Neural cell (in vitro differentiated cells): Measurements from ENCODE around the gene PLA2G6. TPM values are rescaled to one million over a fixed set of nuclear protein-coding genes. Genes with fewer than 3 reads are reported as not detected.

Experiments
- H2AFZ ChIP-seq: fragments of 200-600, 300-800 bp; sonication (generic), shearing (Covaris generic); 2 replicates; pipeline ENCODE4 v1.6.0; 2014; ENCODE audit warnings: low read depth, mild to moderate bottlenecking, antibody characterized with exemption, low read length, moderate library complexity
- H3F3A ChIP-seq: fragments of 200-600 bp; shearing (Covaris generic); 2 replicates; pipeline ENCODE4 v1.6.1; 2016; ENCODE audit warnings: mild to moderate bottlenecking, moderate library complexity, mixed read lengths, antibody characterized with exemption, low read length; ENCODE audit not compliant: insufficient read depth, poor library complexity, severe bottlenecking
- H3K27ac ChIP-seq: fragments of 200-600, 300-800 bp; sonication (generic), shearing (Covaris generic); 2 replicates; pipeline ENCODE4 v1.5.1; 2014; ENCODE audit warnings: mild to moderate bottlenecking, low read length, moderate library complexity
- H3K27me3 ChIP-seq: fragments of 300-800, 200-600 bp; sonication (generic), shearing (Covaris generic); 2 replicates; pipeline ENCODE4 v1.6.0; 2014; ENCODE audit warnings: mild to moderate bottlenecking, low read depth, low read length, moderate library complexity; ENCODE audit not compliant: insufficient read depth
- H3K36me3 ChIP-seq: fragments of 300-800, 200-600 bp; sonication (generic), shearing (Covaris generic); 2 replicates; pipeline ENCODE4 v1.5.1; 2014; ENCODE audit warnings: mild to moderate bottlenecking, antibody characterized with exemption, low read length, moderate library complexity; ENCODE audit not compliant: insufficient read depth
- H3K4me2 ChIP-seq: fragments of 300-800, 200-600 bp; sonication (generic), shearing (Covaris generic); 2 replicates; pipeline ENCODE4 v1.6.0; 2014; ENCODE audit warnings: mild to moderate bottlenecking, low read length
- H3K4me3 ChIP-seq: fragments of 300-800, 200-600 bp; sonication (generic), shearing (Covaris generic); 2 replicates; pipeline ENCODE4 v1.5.1; 2014; ENCODE audit warnings: mild to moderate bottlenecking, low read length, moderate library complexity
- H3K79me2 ChIP-seq: fragments of 200-600 bp; shearing (Covaris generic); replicated peaks from 2 replicates; pipeline ENCODE4 v1.6.0; 2014; ENCODE audit warnings: mild to moderate bottlenecking, low read length, moderate library complexity; ENCODE audit not compliant: insufficient read depth
- H3K9ac ChIP-seq: fragments of 300-800, 200-600 bp; sonication (generic), shearing (Covaris generic); 2 replicates; pipeline ENCODE4 v1.6.1; 2016; ENCODE audit warnings: mild to moderate bottlenecking, low read length, mixed read lengths
- H3K9me2 ChIP-seq: fragments of 200-600 bp; shearing (Covaris generic); 2 replicates; pipeline ENCODE4 v1.6.1; 2016; ENCODE audit warnings: mild to moderate bottlenecking, low read length, mixed read lengths; ENCODE audit not compliant: insufficient read depth
- H3K9me3 ChIP-seq: fragments of 200-600, 300-800 bp; sonication (generic), shearing (Covaris generic); 2 replicates; pipeline ENCODE4 v1.6.1; 2016; ENCODE audit warnings: mild to moderate bottlenecking, mixed run types, low read length, moderate library complexity, mixed read lengths
- H4K20me1 ChIP-seq: fragments of 200-600 bp; shearing (Covaris generic); 2 replicates; pipeline ENCODE4 v1.6.1; 2016; ENCODE audit warnings: mild to moderate bottlenecking, mixed run types; ENCODE audit not compliant: insufficient read depth
- CTCF ChIP-seq: fragments of 450-650 bp; IDR thresholded peaks from 2 replicates; pipeline ENCODE4 v1.5.1; 2014; ENCODE audit warnings: antibody characterized with exemption, mild to moderate bottlenecking, moderate library complexity; ENCODE audit not compliant: poor library complexity, severe bottlenecking
- EP300 ChIP-seq: fragments of 450-650 bp; conservative IDR thresholded peaks from 2 replicates; pipeline ENCODE4 v1.6.1; 2014; ENCODE audit warnings: antibody characterized with exemption, mild to moderate bottlenecking, moderate library complexity; ENCODE audit not compliant: poor library complexity, severe bottlenecking
- EZH2 ChIP-seq: fragments of 200-600, 300-800 bp; shearing (Covaris generic), sonication (generic); IDR thresholded peaks from 2 replicates; pipeline ENCODE4 v1.6.1; 2014; ENCODE audit warnings: antibody characterized with exemption, low read length, borderline replicate concordance, mild to moderate bottlenecking; ENCODE audit not compliant: insufficient read depth, poor library complexity, severe bottlenecking
- MXI1 ChIP-seq: fragments of 450-650 bp; conservative IDR thresholded peaks from 2 replicates; pipeline ENCODE4 v1.6.1; 2014; ENCODE audit warnings: antibody characterized with exemption, mild to moderate bottlenecking; ENCODE audit not compliant: poor library complexity, severe bottlenecking
- POLR2AphosphoS5 ChIP-seq: IDR thresholded peaks from 2 replicates; pipeline ENCODE4 v1.6.1; 2012
- RAD21 ChIP-seq: fragments of 450-650 bp; conservative IDR thresholded peaks from 2 replicates; pipeline ENCODE4 v1.6.1; 2014; ENCODE audit warnings: antibody characterized with exemption, mild to moderate bottlenecking, moderate library complexity
- REST ChIP-seq: IDR thresholded peaks from 2 replicates; pipeline ENCODE4 v1.6.1; 2012; ENCODE audit warnings: borderline replicate concordance
- SMC3 ChIP-seq: fragments of 450-650 bp; conservative IDR thresholded peaks from 2 replicates; pipeline ENCODE4 v1.6.1; 2014; ENCODE audit warnings: antibody characterized with exemption, mild to moderate bottlenecking, moderate library complexity; ENCODE audit not compliant: poor library complexity
- TAF1 ChIP-seq: IDR thresholded peaks from 2 replicates; pipeline ENCODE4 v1.6.1; 2012; ENCODE audit warnings: low read depth
- polyA plus RNA-seq: library from polyadenylated mRNA; depleted of rRNA; stranded (reverse); fragments of >200 nt; gene quantifications from 2 replicates; pipeline ENCODE4 v1.2.3, GENCODE V29; 2014

Gene PLA2G6
- polyA plus RNA-seq, 1 donor from 2014 or later = 18.5 TPM

GRCh38 chr22:38230108-38230825 is 48.6 kb upstream of the PLA2G6 start:
- Histone ChIP-seq H3K27me3 (no peaks in the 10 kb centered on the region), H3K9ac (no peak overlapping the region), H3K4me2 (no peak overlapping the region), H3K9me2 (no peaks in the 10 kb centered on the region), H4K20me1 (no peaks in the 10 kb centered on the region), H2AFZ (no peak overlapping the region), H3K9me3 (no peaks in the 10 kb centered on the region), H3K4me3 (no peak overlapping the region), H3K27ac (no peak overlapping the region), H3K36me3 (no peaks in the 10 kb centered on the region), H3K79me2 (no peaks in the 10 kb centered on the region), H3F3A (no peaks in the 10 kb centered on the region)
- TF ChIP-seq EZH2 (no peak), POLR2AphosphoS5 (no peak), CTCF (no peak), REST (no peak), TAF1 (no peak), EP300 (no peak), SMC3 (no peak), MXI1 (no peak), RAD21 (no peak)

- no peak overlapping the region for H3K4me3 ChIP-seq
- H3K9me2 ChIP-seq = no peaks in the 10 kb centered on the region
- no peak overlapping the region for H3K27ac ChIP-seq
These were observed 47.5 kb upstream of the PLA2G6 start for GRCh38 chr22:38228873-38229740.

More at GRCh38 chr22:38228873-38229740, 47.5 kb upstream of the PLA2G6 start:
- Histone ChIP-seq H3K36me3 (no peaks in the 10 kb centered on the region), H3K4me2 (no peak overlapping the region), H3K27me3 (no peaks in the 10 kb centered on the region), H3K9me3 (no peaks in the 10 kb centered on the region), H3F3A (no peaks in the 10 kb centered on the region), H2AFZ (no peak overlapping the region), H3K9ac (no peak overlapping the region), H4K20me1 (no peaks in the 10 kb centered on the region), H3K79me2 (no peaks in the 10 kb centered on the region)
- TF ChIP-seq TAF1 (no peak), SMC3 (no peak), EP300 (no peak), MXI1 (no peak), CTCF (no peak), RAD21 (no peak), EZH2 (no peak), POLR2AphosphoS5 (no peak)
